GM18498 (cell line): ENCODE measurements around the gene ZNF675.
"Not testable (repeated sequence)": the region's sequence is repeated elsewhere in the genome, so short reads cannot be mapped to it uniquely, and the experiment has no call there.

ENCODE experiments used
- ATAC-seq: cut with Tn5 transposase; IDR thresholded peaks from one replicate; pipeline ENCODE4 v1.9.1; 2021; ENCODE audit warnings: mild to moderate bottlenecking, moderate library complexity; ENCODE audit not compliant: unreplicated experiment

ZNF675 gene

GRCh38 chr19:23686621-23687423 is at the start of gene ZNF675:
Gene ZNF675, minus strand, starts transcription at chr19:23687212. Its CDS starts 179 bp downstream, at chr19:23687033.
- peak; percentile 90 for ATAC-seq

- ATAC-seq: not testable (repeated sequence)
These were observed 43.9 kb upstream of the ZNF675 start for GRCh38 chr19:23730729-23731465.

- ATAC-seq: not testable (repeated sequence)
These were observed 37.1 kb upstream of the ZNF675 start for GRCh38 chr19:23724161-23724560.

- ATAC-seq: no peak
These were observed 31.8 kb upstream of the ZNF675 start for GRCh38 chr19:23718802-23719201.

- ATAC-seq: no peak
These were observed 29.8 kb upstream of the ZNF675 start for GRCh38 chr19:23716792-23717191.

- ATAC-seq: no peak
These were observed 22.3 kb upstream of the ZNF675 start for GRCh38 chr19:23709347-23709746.

GRCh38 chr19:23706657-23707056 is 19.6 kb upstream of the ZNF675 start:
- ATAC-seq: no peak

- no peak for ATAC-seq
These were observed 12.5 kb upstream of the ZNF675 start for GRCh38 chr19:23699521-23699860.

GRCh38 chr19:23698711-23699520 is 11.9 kb upstream of the ZNF675 start:
- ATAC-seq: no peak

- not testable (repeated sequence) for ATAC-seq
These were observed 5.9 kb upstream of the ZNF675 start for GRCh38 chr19:23692937-23693336.

GRCh38 chr19:23673132-23673531 is 13.9 kb downstream of the ZNF675 start:
- ATAC-seq: no peak

GRCh38 chr19:23668606-23669005 is 18.4 kb downstream of the ZNF675 start:
- ATAC-seq: not testable (repeated sequence)

GRCh38 chr19:23665651-23666410 is 21.2 kb downstream of the ZNF675 start:
- no peak for ATAC-seq

GRCh38 chr19:23649817-23650216 is 37.2 kb downstream of the ZNF675 start:
- ATAC-seq: not testable (repeated sequence)
